Natural killer cell (primary cell): ENCODE data around the gene BCAS3. TPM values are rescaled to one million over a fixed set of nuclear protein-coding genes. Genes with fewer than 3 reads are reported as not detected.

Experiments used
- ATAC-seq, 3 donors: fragments of 150-1000 bp in 2 of 3; fragments of 200-7000 bp in 1 of 3; cut with Tn5 transposase; 1 replicate in 1 of 3; 2 replicates in 2 of 3; pipeline ENCODE4 v1.10.0; 2021; ENCODE audit warnings: mild to moderate bottlenecking in 2 of 3, moderate library complexity in 2 of 3
- DNase-seq, 2 donors: peaks; one replicate each; pipeline versions ENCODE4 v3.0.0 to v3.0.0-alpha.2; 2013 to 2021; ENCODE audit warnings: mixed read lengths in 1 of 2
- H3K27ac ChIP-seq: one replicate; pipeline ENCODE4 v1.5.1; 2013; ENCODE audit warnings: mild to moderate bottlenecking, low read length
- H3K27me3 ChIP-seq: one replicate; pipeline ENCODE4 v1.6.1; 2013; ENCODE audit warnings: low read length; ENCODE audit not compliant: control insufficient read depth, insufficient read depth
- H3K36me3 ChIP-seq: one replicate; pipeline ENCODE4 v1.6.1; 2013; ENCODE audit warnings: low read length; ENCODE audit not compliant: control insufficient read depth, insufficient read depth
- H3K4me1 ChIP-seq: one replicate; pipeline ENCODE4 v1.6.1; 2013; ENCODE audit warnings: low read length; ENCODE audit not compliant: control insufficient read depth, insufficient read depth
- H3K4me3 ChIP-seq: one replicate; pipeline ENCODE4 v1.5.1; 2013; ENCODE audit warnings: low read length
- H3K9me3 ChIP-seq: one replicate; pipeline ENCODE4 v1.6.1; 2013; ENCODE audit warnings: low read length; ENCODE audit not compliant: control insufficient read depth, insufficient read depth
- H3K27ac Mint-ChIP-seq, 2 donors: one replicate each; pipeline ENCODE4 v1.8.0; 2022; ENCODE audit warnings: mild to moderate bottlenecking in 2 of 2, mixed read lengths in 2 of 2, moderate library complexity in 1 of 2
- H3K27me3 Mint-ChIP-seq, 2 donors: one replicate each; pipeline ENCODE4 v1.8.0; 2022; ENCODE audit warnings: low read depth in 2 of 2, mixed read lengths in 2 of 2
- H3K36me3 Mint-ChIP-seq: one replicate; pipeline ENCODE4 v1.8.0; 2022; ENCODE audit warnings: mixed read lengths
- H3K4me1 Mint-ChIP-seq, 2 donors: one replicate each; pipeline ENCODE4 v1.8.0; 2022; ENCODE audit warnings: mixed read lengths in 2 of 2
- H3K4me3 Mint-ChIP-seq: one replicate; pipeline ENCODE4 v1.8.0; 2022; ENCODE audit warnings: mild to moderate bottlenecking, moderate library complexity, mixed read lengths
- H3K9me3 Mint-ChIP-seq, 2 donors: one replicate each; pipeline ENCODE4 v1.8.0; 2022; ENCODE audit warnings: mixed read lengths in 2 of 2
- WGBS: methylation state at CpG from one replicate; pipeline ENCODE4 v1.1.7; 2013; ENCODE audit warnings: missing lambda C conversion rate; ENCODE audit not compliant: insufficient coverage; 5-methylcytosine and 5-hydroxymethylcytosine counted together
- intact Hi-C: fragments of 100-400 bp; cut with micrococcal nuclease; formaldehyde crosslinking; loops from one replicate; pipeline ENCODE4 v1.14.2; 2022
- total RNA-seq, 4 donors: library from RNA; stranded (reverse); fragments of 120-200 nt in 1 of 4; gene quantifications; one replicate each; pipeline versions ENCODE4 v1.2.3 to v1.2.4, GENCODE V29; 2013 to 2022
- TF ChIP-seq, protein P1 (sequence below): fragments of 200-600 bp; IDR thresholded peaks from one replicate; pipeline ENCODE4 v1.8.0; 2022; ENCODE audit warnings: antibody characterized with exemption

Gene BCAS3
- total RNA-seq, 3 donors from 2014 or later (not counting 1 experiment from before 2014, with no cell fraction given), result 60.5 to 87.8 (median 72.0) TPM

DNA sequence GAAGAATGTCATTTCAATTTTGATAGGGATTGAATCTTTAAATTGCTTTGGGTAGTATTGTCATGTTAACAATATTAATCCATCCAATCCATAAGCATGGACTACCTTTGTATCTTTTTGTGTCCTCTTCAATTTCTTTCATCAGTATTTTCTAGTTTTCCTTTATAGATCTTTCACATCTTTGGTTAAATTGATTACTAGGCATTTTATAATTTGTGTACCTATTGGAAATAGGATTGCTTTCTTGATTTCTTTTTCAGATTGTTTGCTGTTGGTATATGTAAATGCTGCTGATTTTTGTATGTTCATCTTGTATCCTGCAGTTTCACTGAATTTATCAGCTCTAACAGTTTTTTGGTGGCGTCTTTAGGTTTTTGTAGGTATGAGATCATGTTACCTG, 24.1 kb upstream of the BCAS3 start:
- peak overlapping the region in 1 of 2 donors; percentile 24 for H3K27ac Mint-ChIP-seq

DNA sequence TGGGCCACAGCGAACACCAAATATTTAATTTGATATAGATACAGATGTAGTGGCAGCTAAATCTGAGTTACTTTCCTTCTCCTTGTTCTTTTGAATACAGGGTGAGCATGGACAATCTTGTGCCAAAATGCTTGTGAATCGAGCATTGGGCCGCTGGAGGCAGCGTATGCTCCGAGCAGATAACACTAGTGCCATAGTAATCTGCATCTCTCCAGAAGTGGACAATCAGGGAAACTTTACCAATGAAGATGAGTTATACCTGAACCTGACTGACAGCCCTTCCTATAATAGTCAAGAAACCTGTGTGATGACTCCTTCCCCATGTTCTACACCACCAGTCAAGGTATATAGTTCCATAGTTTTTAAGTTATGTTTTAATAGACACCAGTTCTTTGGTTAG, 21.2 kb upstream of the BCAS3 start:
- TF ChIP-seq, protein P1, sequence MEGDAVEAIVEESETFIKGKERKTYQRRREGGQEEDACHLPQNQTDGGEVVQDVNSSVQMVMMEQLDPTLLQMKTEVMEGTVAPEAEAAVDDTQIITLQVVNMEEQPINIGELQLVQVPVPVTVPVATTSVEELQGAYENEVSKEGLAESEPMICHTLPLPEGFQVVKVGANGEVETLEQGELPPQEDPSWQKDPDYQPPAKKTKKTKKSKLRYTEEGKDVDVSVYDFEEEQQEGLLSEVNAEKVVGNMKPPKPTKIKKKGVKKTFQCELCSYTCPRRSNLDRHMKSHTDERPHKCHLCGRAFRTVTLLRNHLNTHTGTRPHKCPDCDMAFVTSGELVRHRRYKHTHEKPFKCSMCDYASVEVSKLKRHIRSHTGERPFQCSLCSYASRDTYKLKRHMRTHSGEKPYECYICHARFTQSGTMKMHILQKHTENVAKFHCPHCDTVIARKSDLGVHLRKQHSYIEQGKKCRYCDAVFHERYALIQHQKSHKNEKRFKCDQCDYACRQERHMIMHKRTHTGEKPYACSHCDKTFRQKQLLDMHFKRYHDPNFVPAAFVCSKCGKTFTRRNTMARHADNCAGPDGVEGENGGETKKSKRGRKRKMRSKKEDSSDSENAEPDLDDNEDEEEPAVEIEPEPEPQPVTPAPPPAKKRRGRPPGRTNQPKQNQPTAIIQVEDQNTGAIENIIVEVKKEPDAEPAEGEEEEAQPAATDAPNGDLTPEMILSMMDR, result no peak
- peaks cover 22 to 25% of the 10 kb centered on the region in 2 donors for H3K4me1 Mint-ChIP-seq
- Histone ChIP-seq H3K36me3 (peaks cover 15% of the 10 kb centered on the region), H3K27ac (no peak overlapping the region), H3K27me3 (no peaks in the 10 kb centered on the region), H3K9me3 (no peaks in the 10 kb centered on the region), H3K4me3 (no peak overlapping the region), H3K4me1 (no peaks in the 10 kb centered on the region)
- DNase-seq, result no peak
- no peaks in the 10 kb centered on the region for H3K27me3 Mint-ChIP-seq
- H3K4me3 Mint-ChIP-seq, result no peak overlapping the region
- 97% methylated on average over 5 of the region's 5 CpGs for WGBS
- no peak overlapping the region for H3K27ac Mint-ChIP-seq
- H3K36me3 Mint-ChIP-seq, result no peaks in the 10 kb centered on the region
- intact Hi-C loops, result no loop called here
- ATAC-seq, result no peak
- H3K9me3 Mint-ChIP-seq, result no peaks in the 10 kb centered on the region

More for the DNA sequence above, 24.1 kb upstream of the BCAS3 start:
- Histone ChIP-seq H3K9me3 (no peaks in the 10 kb centered on the region), H3K4me3 (no peak overlapping the region), H3K27me3 (no peaks in the 10 kb centered on the region), H3K27ac (no peak overlapping the region), H3K36me3 (peaks cover 35% of the 10 kb centered on the region), H3K4me1 (no peaks in the 10 kb centered on the region)
- Mint-ChIP-seq H3K36me3 (peaks cover 11% of the 10 kb centered on the region), H3K4me3 (no peak overlapping the region), H3K27me3 (no peaks in the 10 kb centered on the region), H3K4me1 (peaks cover 25 to 37% of the 10 kb centered on the region in 2 donors), H3K9me3 (no peaks in the 10 kb centered on the region)
- intact Hi-C loops, result no loop called here
- 100% methylated on average over 1 of the region's 1 CpG for WGBS
- DNase-seq, result no peak
- TF ChIP-seq, protein P1, result no peak
- no peak for ATAC-seq

DNA sequence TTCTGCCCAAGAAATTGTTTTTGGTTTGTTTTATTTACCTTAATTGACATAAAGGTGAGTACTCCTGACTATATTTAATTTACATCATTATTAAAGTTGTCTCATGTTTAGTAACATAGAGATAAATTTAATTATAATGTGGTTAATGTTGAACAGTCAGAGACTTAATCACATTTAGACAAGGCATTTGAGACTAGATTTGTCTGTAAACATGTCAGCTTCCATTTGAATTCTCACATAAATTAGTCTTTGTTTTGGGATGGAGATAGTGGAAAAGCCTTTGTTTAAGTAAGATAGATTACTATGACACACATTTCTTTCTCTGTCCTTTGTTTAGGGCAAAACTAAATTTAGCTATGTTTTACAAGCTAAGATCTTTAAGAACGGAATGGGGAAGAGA, 18.5 kb upstream of the BCAS3 start:
- TF ChIP-seq, protein P1, result no peak
- H3K36me3 Mint-ChIP-seq, result peaks cover 13% of the 10 kb centered on the region
- H3K27ac Mint-ChIP-seq, result no peak overlapping the region
- Histone ChIP-seq H3K27me3 (no peaks in the 10 kb centered on the region), H3K4me3 (no peak overlapping the region), H3K36me3 (peaks cover 20% of the 10 kb centered on the region), H3K27ac (no peak overlapping the region), H3K4me1 (no peaks in the 10 kb centered on the region), H3K9me3 (no peaks in the 10 kb centered on the region)
- H3K4me3 Mint-ChIP-seq, result no peak overlapping the region
- no peaks in the 10 kb centered on the region for H3K4me1 Mint-ChIP-seq
- ATAC-seq (no peak), DNase-seq (no peak)
- 93% methylated on average over 1 of the region's 1 CpG for WGBS
- H3K9me3 Mint-ChIP-seq, result no peaks in the 10 kb centered on the region
- H3K27me3 Mint-ChIP-seq, result no peaks in the 10 kb centered on the region
- intact Hi-C loops, result no loop called here

DNA sequence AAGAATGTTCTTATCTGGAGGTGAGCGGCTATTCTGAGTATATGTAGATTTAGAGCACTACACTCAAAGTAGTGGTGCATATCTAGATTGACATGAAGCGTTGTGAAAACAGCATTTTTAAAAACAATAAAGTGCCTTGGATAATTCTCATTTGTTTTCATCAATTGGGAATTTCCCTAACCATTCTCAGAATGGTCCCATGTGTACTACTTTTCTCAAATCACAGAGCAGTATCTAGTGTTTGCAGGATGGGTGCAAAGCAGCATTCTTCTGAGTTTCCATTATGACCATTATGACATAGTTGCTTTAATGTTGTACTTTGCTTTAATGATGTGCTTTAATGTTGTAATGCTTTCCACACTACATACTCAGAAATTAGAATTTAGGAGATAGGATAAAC, 16.2 kb upstream of the BCAS3 start:
- ATAC-seq, result no peak
- 100% methylated on average over 1 of the region's 2 CpGs for WGBS
- Mint-ChIP-seq H3K27ac (no peak overlapping the region), H3K9me3 (no peaks in the 10 kb centered on the region), H3K27me3 (no peaks in the 10 kb centered on the region), H3K4me1 (peaks cover 10 to 12% of the 10 kb centered on the region in 2 donors), H3K4me3 (no peak overlapping the region), H3K36me3 (peaks cover 13% of the 10 kb centered on the region)
- Histone ChIP-seq H3K27ac (no peak overlapping the region), H3K4me1 (peaks cover 15% of the 10 kb centered on the region), H3K36me3 (peaks cover 19% of the 10 kb centered on the region), H3K27me3 (no peaks in the 10 kb centered on the region), H3K4me3 (no peak overlapping the region), H3K9me3 (no peaks in the 10 kb centered on the region)
- intact Hi-C loops, result no loop called here
- DNase-seq, result no peak
- TF ChIP-seq, protein P1, result no peak
